SK-N-SH treated with all-trans-retinoic acid at 6 μM for 48 hours (cell line): ENCODE data around the gene ZNF814.

Source experiments
- ATAC-seq: fragments of 200-7000 bp; cut with Tn5 transposase; 3 replicates; pipeline ENCODE4 v1.9.1; 2020; ENCODE audit warnings: mild to moderate bottlenecking, moderate library complexity
- ARNTL ChIP-seq: fragments of 450-650 bp; formaldehyde crosslinking; IDR thresholded peaks from 2 replicates; pipeline ENCODE4 v1.5.0; 2020; ENCODE audit warnings: low read depth, mild to moderate bottlenecking, moderate library complexity, borderline replicate concordance
- BACH2 ChIP-seq: fragments of 250-450 bp; sonication (Bioruptor Pico); IDR thresholded peaks from 2 replicates; pipeline ENCODE4 v1.9.0; 2021; ENCODE audit warnings: mild to moderate bottlenecking, borderline replicate concordance
- ESRRG ChIP-seq: fragments of 250-450 bp; sonication (Bioruptor Pico); IDR thresholded peaks from 2 replicates; pipeline ENCODE4 v1.6.1; 2021; ENCODE audit warnings: mild to moderate bottlenecking
- GLIS3 ChIP-seq: fragments of 250-450 bp; sonication (Bioruptor Pico); IDR thresholded peaks from 2 replicates; pipeline ENCODE4 v1.5.0; 2020; ENCODE audit warnings: mild to moderate bottlenecking, moderate library complexity
- ISL1 ChIP-seq: fragments of 250-450 bp; sonication (Bioruptor Pico); IDR thresholded peaks from 2 replicates; pipeline ENCODE4 v2.1.2; 2022; ENCODE audit warnings: mild to moderate bottlenecking, moderate library complexity
- OSR1 ChIP-seq: fragments of 250-450 bp; sonication (Bioruptor Pico); IDR thresholded peaks from 2 replicates; pipeline ENCODE4 v1.8.0; 2022; ENCODE audit warnings: moderate library complexity, mild to moderate bottlenecking, inconsistent platforms
- PATZ1 ChIP-seq: fragments of 250-450 bp; sonication (Bioruptor Pico); IDR thresholded peaks from 2 replicates; pipeline ENCODE4 v1.8.0; 2020; ENCODE audit warnings: mild to moderate bottlenecking, moderate library complexity, borderline replicate concordance
- POU6F1 ChIP-seq: fragments of 250-450 bp; sonication (Bioruptor Pico); IDR thresholded peaks from 2 replicates; pipeline ENCODE4 v1.8.0; 2021; ENCODE audit warnings: low read depth, mild to moderate bottlenecking, moderate library complexity, borderline replicate concordance
- PPARA ChIP-seq: fragments of 250-450 bp; sonication (Bioruptor Pico); IDR thresholded peaks from 2 replicates; pipeline ENCODE4 v1.5.0; 2020; ENCODE audit warnings: mild to moderate bottlenecking, borderline replicate concordance
- RARB ChIP-seq: fragments of 250-450 bp; sonication (Bioruptor Pico); IDR thresholded peaks from 2 replicates; pipeline ENCODE4 v1.8.0; 2021; ENCODE audit warnings: mild to moderate bottlenecking, moderate library complexity
- SNAI2 ChIP-seq: fragments of 250-450 bp; sonication (Bioruptor Pico); IDR thresholded peaks from 2 replicates; pipeline ENCODE4 v1.5.0; 2020; ENCODE audit warnings: mild to moderate bottlenecking, moderate library complexity
- TCF4 ChIP-seq: fragments of 250-450 bp; sonication (Bioruptor Pico); IDR thresholded peaks from 2 replicates; pipeline ENCODE4 v1.8.0; 2021; ENCODE audit warnings: mild to moderate bottlenecking, moderate library complexity, borderline replicate concordance
- TSHZ2 ChIP-seq: fragments of 250-450 bp; sonication (Bioruptor Pico); IDR thresholded peaks from 2 replicates; pipeline ENCODE4 v1.5.0; 2020; ENCODE audit warnings: mild to moderate bottlenecking, moderate library complexity
- ZC3H10 ChIP-seq: fragments of 250-450 bp; sonication (Bioruptor Pico); IDR thresholded peaks from 2 replicates; pipeline ENCODE4 v1.5.1; 2021; ENCODE audit warnings: mild to moderate bottlenecking, moderate library complexity
- ZFP3 ChIP-seq: fragments of 250-450 bp; sonication (Bioruptor Pico); IDR thresholded peaks from 2 replicates; pipeline ENCODE4 v1.5.0; 2020; ENCODE audit warnings: mild to moderate bottlenecking, moderate library complexity
- ZFP30 ChIP-seq: fragments of 450-650 bp; formaldehyde crosslinking; IDR thresholded peaks from 2 replicates; pipeline ENCODE4 v1.5.0; 2022; ENCODE audit warnings: mild to moderate bottlenecking, moderate library complexity
- ZNF565 ChIP-seq: fragments of 450-650 bp; formaldehyde crosslinking; conservative IDR thresholded peaks from 2 replicates; pipeline ENCODE4 v1.5.0; 2020; ENCODE audit warnings: low read depth, mild to moderate bottlenecking, moderate library complexity
- ZNF70 ChIP-seq: fragments of 450-650 bp; formaldehyde crosslinking; IDR thresholded peaks from 2 replicates; pipeline ENCODE4 v1.5.0; 2020; ENCODE audit warnings: mild to moderate bottlenecking, moderate library complexity
- TF ChIP-seq, protein P1 (sequence below): fragments of 250-450 bp; sonication (Bioruptor Pico); IDR thresholded peaks from 2 replicates; pipeline ENCODE4 v1.5.1; 2021; ENCODE audit warnings: mild to moderate bottlenecking, moderate library complexity

The ZNF814 gene

GRCh38 chr19:57820599-57820998, 68.2 kb downstream of the ZNF814 start:
- no peak for ATAC-seq
- TF ChIP-seq PATZ1 (CRISPR knock-in tag) (no peak), ZFP30 (no peak), ARNTL (CRISPR knock-in tag) (no peak), GLIS3 (CRISPR knock-in tag) (no peak), SNAI2 (no peak), OSR1 (CRISPR knock-in tag) (no peak), BACH2 (CRISPR knock-in tag) (no peak), ZC3H10 (CRISPR knock-in tag) (no peak)

DNA sequence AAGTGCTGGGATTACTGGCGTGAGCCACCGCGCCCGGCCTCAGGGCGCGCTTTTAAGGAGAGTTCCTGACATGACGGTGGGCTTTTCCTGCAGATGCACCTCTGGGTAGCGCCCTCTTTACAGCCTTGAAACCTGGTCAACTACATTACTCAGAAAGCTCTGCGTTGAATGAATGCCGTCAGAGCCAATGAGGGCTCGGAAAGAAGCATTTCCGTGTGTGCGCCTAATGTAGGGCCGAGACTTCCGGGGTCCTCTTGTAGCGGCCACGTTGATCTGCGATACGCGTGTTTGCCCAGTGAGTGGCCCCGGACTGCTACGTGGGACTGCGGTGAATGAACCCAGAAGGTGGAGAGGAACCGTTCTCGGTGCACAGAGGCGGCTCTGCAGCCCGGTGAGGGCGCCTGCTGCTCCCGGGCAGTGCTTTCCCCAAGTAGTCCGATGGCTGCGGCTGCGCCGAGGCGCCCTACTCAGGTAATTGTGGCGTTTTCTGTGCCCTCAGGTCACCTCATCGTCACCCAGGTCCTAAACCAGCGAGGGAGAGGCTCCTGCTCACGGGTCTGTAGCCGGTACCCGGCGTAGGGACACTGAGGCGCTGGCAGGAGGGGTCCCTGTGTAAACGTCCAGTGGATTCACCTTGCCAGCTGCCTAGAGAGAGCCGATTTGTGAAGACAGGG, 69.2 kb downstream of the ZNF814 start:
- peak; percentile 93 for ATAC-seq
- TF ChIP-seq ZFP3 (CRISPR knock-in tag): 0 out of 2 replicates have a peak, but pooled peaks have one; percentile 29
- TF ChIP-seq ZC3H10 (CRISPR knock-in tag): no peak
- TF ChIP-seq ZNF565 (CRISPR knock-in tag): no peak
- TF ChIP-seq PPARA (CRISPR knock-in tag): no peak
- TF ChIP-seq ZNF70: no peak
- no peak for TF ChIP-seq GLIS3 (CRISPR knock-in tag)
- TF ChIP-seq, protein P1, sequence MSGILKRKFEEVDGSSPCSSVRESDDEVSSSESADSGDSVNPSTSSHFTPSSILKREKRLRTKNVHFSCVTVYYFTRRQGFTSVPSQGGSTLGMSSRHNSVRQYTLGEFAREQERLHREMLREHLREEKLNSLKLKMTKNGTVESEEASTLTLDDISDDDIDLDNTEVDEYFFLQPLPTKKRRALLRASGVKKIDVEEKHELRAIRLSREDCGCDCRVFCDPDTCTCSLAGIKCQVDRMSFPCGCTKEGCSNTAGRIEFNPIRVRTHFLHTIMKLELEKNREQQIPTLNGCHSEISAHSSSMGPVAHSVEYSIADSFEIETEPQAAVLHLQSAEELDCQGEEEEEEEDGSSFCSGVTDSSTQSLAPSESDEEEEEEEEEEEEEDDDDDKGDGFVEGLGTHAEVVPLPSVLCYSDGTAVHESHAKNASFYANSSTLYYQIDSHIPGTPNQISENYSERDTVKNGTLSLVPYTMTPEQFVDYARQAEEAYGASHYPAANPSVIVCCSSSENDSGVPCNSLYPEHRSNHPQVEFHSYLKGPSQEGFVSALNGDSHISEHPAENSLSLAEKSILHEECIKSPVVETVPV: no peak
- no peak for TF ChIP-seq OSR1 (CRISPR knock-in tag)

DNA sequence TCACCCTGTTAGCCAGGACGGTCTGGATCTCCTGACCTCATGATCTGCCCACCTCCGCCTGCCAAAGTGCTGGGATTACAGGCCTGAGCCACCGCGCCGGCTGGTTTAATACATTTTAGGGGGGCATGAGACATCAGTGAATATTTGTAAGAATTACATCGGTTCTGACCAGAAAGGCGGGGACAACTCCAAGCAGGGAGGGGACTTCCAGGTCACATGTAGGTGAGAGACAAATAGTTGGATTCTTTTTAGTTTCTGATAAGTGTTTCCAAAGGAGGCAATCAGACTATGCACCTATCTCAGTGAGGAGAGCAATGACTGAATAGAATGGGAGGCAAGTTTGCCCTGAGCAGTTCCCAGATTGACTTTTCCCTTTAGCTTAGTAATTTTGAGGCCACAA, 70.5 kb downstream of the ZNF814 start:
- ATAC-seq: no peak
- no peak for TF ChIP-seq POU6F1 (CRISPR knock-in tag)
- TF ChIP-seq OSR1 (CRISPR knock-in tag): no peak
- no peak for TF ChIP-seq ZFP30
- TF ChIP-seq ISL1: no peak
- no peak for TF ChIP-seq PATZ1 (CRISPR knock-in tag)
- TF ChIP-seq ZNF565 (CRISPR knock-in tag): no peak
- no peak for TF ChIP-seq SNAI2
- TF ChIP-seq ESRRG (CRISPR knock-in tag): no peak
- no peak for TF ChIP-seq GLIS3 (CRISPR knock-in tag)
- no peak for TF ChIP-seq TSHZ2
- no peak for TF ChIP-seq ZNF70
- TF ChIP-seq RARB (CRISPR knock-in tag): no peak
- no peak for TF ChIP-seq BACH2 (CRISPR knock-in tag)
- no peak for TF ChIP-seq ZFP3 (CRISPR knock-in tag)
- TF ChIP-seq TCF4: no peak
- no peak for TF ChIP-seq ZC3H10 (CRISPR knock-in tag)
